ENCODE results near the gene CAMSAP1. TPM values are rescaled to one million over a fixed set of nuclear protein-coding genes. Genes with fewer than 3 reads are reported as not detected.

Gene CAMSAP1
- total and polyA plus RNA-seq, 7 donors, result 2.3 to 37.7 (median 19.4) TPM

- H3K9me3 ChIP-seq, result no peaks in the 10 kb centered on the region
- H3K27ac ChIP-seq, result no peak overlapping the region
- no peak for DNase-seq
- intact Hi-C loops (cut with DNase I), result no loop called here
- peaks cover 0 to 21% (median 0%) of the 10 kb centered on the region in 3 donors for H3K27me3 ChIP-seq
- H3K4me3 ChIP-seq, result no peak overlapping the region
- no peaks in the 10 kb centered on the region for H3K36me3 ChIP-seq
- 88% methylated on average over 38 of the region's 38 CpGs for WGBS, 2 donors
- TF ChIP-seq EP300 (IDR thresholded peaks at IDR 0.05), result no peak
- TF ChIP-seq POLR2A (IDR thresholded peaks at IDR 0.05), result no peak
- no peak for TF ChIP-seq POLR2AphosphoS5 (IDR thresholded peaks at IDR 0.05)
- no peak for TF ChIP-seq CTCF (IDR thresholded peaks at IDR 0.05)
- no peaks in the 10 kb centered on the region for H3K4me1 ChIP-seq
Observed at GRCh38 chr9:135787776-135788575, 119.4 kb downstream of the CAMSAP1 start.

GRCh38 chr9:135787317-135787716 is 120.0 kb downstream of the CAMSAP1 start:
- Histone ChIP-seq H3K27me3 (peaks cover 0 to 24% (median 0%) of the 10 kb centered on the region in 3 donors), H3K27ac (no peak overlapping the region), H3K4me1 (no peaks in the 10 kb centered on the region), H3K9me3 (no peaks in the 10 kb centered on the region), H3K36me3 (no peaks in the 10 kb centered on the region), H3K4me3 (no peak overlapping the region)
- 81 to 83% methylated on average over 16 of the region's 16 CpGs for WGBS, 2 donors
- TF ChIP-seq CTCF (IDR thresholded peaks at IDR 0.05) (no peak), POLR2A (IDR thresholded peaks at IDR 0.05) (no peak)
- DNase-seq, result no peak
- intact Hi-C loops (cut with DNase I), result no loop called here

GRCh38 chr9:135786146-135786690 is 121.1 kb downstream of the CAMSAP1 start:
- H3K36me3 ChIP-seq, result no peaks in the 10 kb centered on the region
- H3K4me1 ChIP-seq, result no peaks in the 10 kb centered on the region
- peaks cover 0 to 26% (median 0%) of the 10 kb centered on the region in 3 donors for H3K27me3 ChIP-seq
- intact Hi-C loops (cut with DNase I), result no loop called here
- no peak overlapping the region for H3K27ac ChIP-seq
- WGBS, 2 donors, result 77 to 87% methylated on average over 44 of the region's 44 CpGs
- no peak overlapping the region for H3K4me3 ChIP-seq
- DNase-seq, result no peak
- TF ChIP-seq POLR2A (IDR thresholded peaks at IDR 0.05) (no peak), POLR2AphosphoS5 (IDR thresholded peaks at IDR 0.05) (no peak), CTCF (IDR thresholded peaks at IDR 0.05) (no peak), EP300 (IDR thresholded peaks at IDR 0.05) (no peak)
- H3K9me3 ChIP-seq, result no peaks in the 10 kb centered on the region

- 85 to 86% methylated on average over 22 of the region's 22 CpGs for WGBS, 2 donors
- H3K9me3 ChIP-seq, result no peaks in the 10 kb centered on the region
- intact Hi-C loops (cut with DNase I), result no loop called here
- H3K4me1 ChIP-seq, result no peaks in the 10 kb centered on the region
- H3K4me3 ChIP-seq, result no peak overlapping the region
- no peaks in the 10 kb centered on the region for H3K36me3 ChIP-seq
- no peak for DNase-seq
- H3K27ac ChIP-seq, result no peak overlapping the region
- peaks cover 0 to 28% (median 0%) of the 10 kb centered on the region in 3 donors for H3K27me3 ChIP-seq
- no peak for TF ChIP-seq EP300 (IDR thresholded peaks at IDR 0.05)
- no peak for TF ChIP-seq POLR2A (IDR thresholded peaks at IDR 0.05)
- no peak for TF ChIP-seq POLR2AphosphoS5 (IDR thresholded peaks at IDR 0.05)
- TF ChIP-seq CTCF (IDR thresholded peaks at IDR 0.05), result no peak
Observed at GRCh38 chr9:135785013-135785575, 122.3 kb downstream of the CAMSAP1 start.
